ENCODE measurements around the gene CYP2F1. TPM values are rescaled to one million over a fixed set of nuclear protein-coding genes. Genes with fewer than 3 reads are reported as not detected.
"Not testable (repeated sequence)": the region's sequence is repeated elsewhere in the genome, so short reads cannot be mapped to it uniquely, and the experiment has no call there.

The CYP2F1 gene
- total and polyA plus RNA-seq, 2 experiments from 2014 or later = 1.1 TPM; not detected in 1

GRCh38 chr19:41135390-41136384 lies 21.5 kb downstream of the CYP2F1 start:
- ATAC-seq = peak; percentile 89
- not testable (repeated sequence) for H3K36me3 Mint-ChIP-seq (ENCODE audit: low read depth); H3K9me2 ChIP-seq (ENCODE audit: insufficient read depth); H3K79me2 ChIP-seq (replicated peaks; ENCODE audit: insufficient read depth); H3F3A ChIP-seq (replicated peaks; ENCODE audit: low read depth); H2AFZ ChIP-seq; H3K27me3 ChIP-seq (ENCODE audit: insufficient read depth); H4K20me1 ChIP-seq (replicated peaks; ENCODE audit: insufficient read depth); H3K9me3 Mint-ChIP-seq; H3K4me1 ChIP-seq (ENCODE audit: insufficient read depth); H3K36me3 ChIP-seq (ENCODE audit: insufficient read depth)
- Mint-ChIP-seq H3K4me1 (peaks cover 23% of the 10 kb centered on the region), H3K27me3 (ENCODE audit: insufficient read depth, low read depth, poor library complexity) (peaks cover 21% of the 10 kb centered on the region), H3K4me3 (peak overlapping the region; percentile 82), H3K27ac (peak overlapping the region; percentile 93)
- peak; percentile 84 for DNase-seq (ENCODE audit: low spot score)
- Histone ChIP-seq H3K4me2 (peak overlapping the region; percentile 74), H3K27ac (ENCODE audit: low read depth) (peak overlapping the region; percentile 95), H3K4me3 (peak overlapping the region; percentile 63)
- peak; percentile 19; the same call in 1 of the 2 replicates for TF ChIP-seq POLR2AphosphoS5 (IDR thresholded peaks at IDR 0.05; ENCODE audit: low read depth)

GRCh38 chr19:41136636-41137455 lies 22.6 kb downstream of the CYP2F1 start:
- Histone ChIP-seq H3K4me3 (peak overlapping the region; percentile 63; the same call in 1 of the 2 replicates), H3K4me2 (peak overlapping the region; percentile 74; the same call in 1 of the 2 replicates), H3K4me1 (ENCODE audit: insufficient read depth) (no peaks in the 10 kb centered on the region), H3K27me3 (ENCODE audit: insufficient read depth) (peaks cover 5% of the 10 kb centered on the region; the same call in 1 of the 2 replicates), H3K36me3 (ENCODE audit: insufficient read depth) (no peaks in the 10 kb centered on the region), H3F3A (replicated peaks; ENCODE audit: low read depth) (0 out of 2 replicates have a peak, but pooled peaks cover 5% of the 10 kb centered on the region), H2AFZ (no peak overlapping the region), H4K20me1 (replicated peaks; ENCODE audit: insufficient read depth) (no peaks in the 10 kb centered on the region), H3K9me2 (ENCODE audit: insufficient read depth) (no peaks in the 10 kb centered on the region), H3K27ac (ENCODE audit: low read depth) (0 out of 2 replicates have a peak overlapping the region, but pooled peaks have one; percentile 39), H3K79me2 (replicated peaks; ENCODE audit: insufficient read depth) (no peaks in the 10 kb centered on the region)
- Mint-ChIP-seq H3K4me1 (peaks cover 18% of the 10 kb centered on the region), H3K36me3 (ENCODE audit: low read depth) (peaks cover 4% of the 10 kb centered on the region; the same call in 1 of the 3 replicates), H3K27ac (no peak overlapping the region; the same call in 1 of the 2 replicates), H3K27me3 (ENCODE audit: insufficient read depth, low read depth, poor library complexity) (peaks cover 23% of the 10 kb centered on the region), H3K4me3 (peak overlapping the region; percentile 82; the same call in 2 of the 3 replicates), H3K9me3 (no peaks in the 10 kb centered on the region; the same call in 1 of the 3 replicates)
- ATAC-seq (no peak), DNase-seq (ENCODE audit: low spot score) (no peak)
- TF ChIP-seq JUNB (IDR thresholded peaks at IDR 0.05; ENCODE audit: unreplicated experiment) = no peak
- TF ChIP-seq ZNF462 (CRISPR knock-in tag; IDR thresholded peaks at IDR 0.05) = no peak
- TF ChIP-seq NANOG (IDR thresholded peaks at IDR 0.05; ENCODE audit: borderline replicate concordance) = no peak
- no peak for TF ChIP-seq EZH2phosphoT487 (IDR thresholded peaks at IDR 0.05; ENCODE audit: unreplicated experiment)
- no peak for TF ChIP-seq CTCF (conservative IDR thresholded peaks at IDR 0.05; ENCODE audit: low read depth in 2 of 2)
- TF ChIP-seq ZNF114 (CRISPR knock-in tag; IDR thresholded peaks at IDR 0.05) = no peak
- no peak for TF ChIP-seq POLR2AphosphoS5 (IDR thresholded peaks at IDR 0.05; ENCODE audit: low read depth)
- TF ChIP-seq ETS1 (IDR thresholded peaks at IDR 0.05) = no peak
- TF ChIP-seq ZNF331 (CRISPR knock-in tag; IDR thresholded peaks at IDR 0.05; ENCODE audit: low read depth) = no peak

Measured in GM23338 (cell line).